ENCODE results near the gene FGF18. TPM values are rescaled to one million over a fixed set of nuclear protein-coding genes. Genes with fewer than 3 reads are reported as not detected.

FGF18 gene
- total and polyA plus RNA-seq, 5 experiments from 2014 or later, result 0.38 to 0.42 TPM; not detected in 3

- no peak for DNase-seq
- Mint-ChIP-seq H3K9me3 (no peaks in the 10 kb centered on the region), H3K27me3 (peaks cover 3 to 9% (median 5%) of the 10 kb centered on the region in 5 donors), H3K4me3 (no peak overlapping the region), H3K36me3 (no peaks in the 10 kb centered on the region), H3K4me1 (no peaks in the 10 kb centered on the region), H3K27ac (no peak overlapping the region)
- no peak for ATAC-seq
- POLR2A ChIA-PET, result no interaction called here
Measured at GRCh38 chr5:171505473-171506043, 86.1 kb downstream of the FGF18 start.

GRCh38 chr5:171506951-171507350 is 87.5 kb downstream of the FGF18 start:
- Mint-ChIP-seq H3K27me3 (peaks cover 7 to 12% (median 8%) of the 10 kb centered on the region in 5 donors), H3K4me3 (no peak overlapping the region), H3K36me3 (no peaks in the 10 kb centered on the region), H3K27ac (no peak overlapping the region), H3K9me3 (no peaks in the 10 kb centered on the region), H3K4me1 (no peaks in the 10 kb centered on the region)
- ATAC-seq, result no peak
- POLR2A ChIA-PET, result no interaction called here
- no peak for DNase-seq

Small RNAs within 50 kb of the gene (microRNA-seq; reads per million reads assigned to microRNA genes)
- 3.1 reads per million for gene MIR3912 (ENCODE audit: borderline microRNAs expressed)

Other genes with a start within 250 kb of the FGF18 start
- gene TLX3, start 110.4 kb upstream of the FGF18 start, total RNA-seq, result not detected
- not detected for gene TLX3, start 110.4 kb upstream of the FGF18 start, polyA plus RNA-seq
- gene NPM1, start 31.8 kb upstream of the FGF18 start, total RNA-seq, result 1,000 to 10,000 TPM; 1,231 to 1,305 TPM
- 1,000 to 10,000 TPM in 2 of 3 donors, 100 to 1,000 TPM in 1; 960 to 1,086 (median 1,032) TPM for gene NPM1, start 31.8 kb upstream of the FGF18 start, polyA plus RNA-seq